Esophagus mucosa (tissue), 1 donor: Measurements from ENCODE around the gene IL15RA. TPM values are rescaled to one million over a fixed set of nuclear protein-coding genes. Genes with fewer than 3 reads are reported as not detected.
A peak's percentile ranks its signal among the peaks of the same experiment; 100 is the strongest.

Experiments
- ATAC-seq: fragments of 200-7000 bp; cut with Tn5 transposase; one replicate; pipeline ENCODE4 v1.9.1; 2020
- total RNA-seq: library from RNA; stranded (reverse); gene quantifications from one replicate; pipeline ENCODE4 v1.2.4, GENCODE V29; 2023
- donor health status: DM: yes; HTN: yes; CAD: no.

The IL15RA gene, protein sequence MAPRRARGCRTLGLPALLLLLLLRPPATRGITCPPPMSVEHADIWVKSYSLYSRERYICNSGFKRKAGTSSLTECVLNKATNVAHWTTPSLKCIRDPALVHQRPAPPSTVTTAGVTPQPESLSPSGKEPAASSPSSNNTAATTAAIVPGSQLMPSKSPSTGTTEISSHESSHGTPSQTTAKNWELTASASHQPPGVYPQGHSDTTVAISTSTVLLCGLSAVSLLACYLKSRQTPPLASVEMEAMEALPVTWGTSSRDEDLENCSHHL
- 5.2 TPM for total RNA-seq

DNA sequence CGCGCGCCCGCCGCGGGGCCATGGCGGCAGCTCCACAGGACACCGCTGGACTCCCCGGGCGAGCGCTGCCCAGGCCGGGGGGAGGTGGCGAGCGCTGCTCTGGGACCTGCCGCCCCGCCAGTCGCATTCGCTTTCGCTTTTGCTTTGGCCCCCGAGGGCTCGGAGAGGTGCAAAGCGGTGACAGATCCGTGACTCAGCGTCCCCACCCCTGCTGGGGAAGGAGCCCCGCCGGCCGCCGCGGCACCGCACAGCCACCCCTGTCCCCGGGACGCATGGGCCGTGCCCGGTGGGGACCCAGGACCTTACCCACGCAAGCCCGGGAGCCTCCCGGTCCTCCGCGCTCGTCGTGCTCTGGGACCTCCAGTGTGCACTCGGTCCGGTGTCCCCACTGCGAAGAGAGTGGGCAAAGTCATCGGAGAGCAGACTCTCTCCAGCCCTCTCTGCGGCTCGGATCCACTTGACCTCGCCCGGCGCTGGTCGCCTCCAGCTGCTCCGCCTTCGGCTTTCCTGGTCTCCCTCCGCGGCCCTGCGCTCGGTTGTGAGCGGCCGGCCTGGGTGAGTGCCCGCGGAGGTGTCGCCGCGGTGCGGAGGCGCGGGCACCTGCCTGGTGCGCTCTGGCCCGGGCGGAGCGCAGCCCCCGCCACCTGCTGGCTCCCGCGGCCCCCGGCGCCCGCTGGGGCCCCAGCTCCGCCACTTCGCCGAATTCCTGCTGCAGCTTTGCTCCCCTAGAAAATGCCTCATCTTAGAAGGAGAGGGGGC, at the start of gene IL15RA:
TSS of gene IL15RA (minus strand) at position 73 of the 759 bp plus-strand sequence. CDS start at position 22, 51 bp downstream.
- peak; percentile 84 for ATAC-seq

DNA sequence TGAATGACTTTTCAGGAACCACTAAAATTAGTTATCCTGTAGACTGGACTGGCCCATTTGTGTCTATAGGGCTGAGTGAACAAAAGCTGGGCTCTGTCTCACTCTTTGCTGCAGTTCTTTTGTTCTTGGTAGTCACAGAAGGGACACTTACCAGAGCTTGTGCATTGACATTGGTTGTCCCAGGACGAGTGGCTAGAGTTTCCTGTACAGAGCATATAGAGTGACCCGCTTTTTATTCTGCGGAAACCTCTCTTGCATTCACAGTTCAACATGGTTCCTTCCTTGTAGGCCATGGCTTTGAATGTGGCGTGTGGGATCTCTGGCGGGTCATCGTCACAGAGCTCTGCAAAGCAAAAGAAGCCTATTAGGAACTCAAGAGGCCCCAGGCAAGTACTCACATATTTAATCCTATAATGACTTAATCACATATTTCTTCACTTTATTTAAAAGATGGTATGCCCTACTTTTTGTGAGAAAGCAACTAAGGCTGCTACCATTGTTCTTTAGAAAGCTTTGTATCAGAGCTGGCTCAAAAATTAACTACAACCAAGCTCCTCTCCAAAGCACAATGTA, 48.4 kb upstream of the IL15RA start:
- no peak for ATAC-seq

GRCh38 chr10:6024334-6024682, 47.0 kb upstream of the IL15RA start:
- ATAC-seq: no peak

GRCh38 chr10:6023661-6024333, 46.5 kb upstream of the IL15RA start:
- ATAC-seq: no peak

- no peak for ATAC-seq
Measured at GRCh38 chr10:6022660-6023059, 45.3 kb upstream of the IL15RA start.

DNA sequence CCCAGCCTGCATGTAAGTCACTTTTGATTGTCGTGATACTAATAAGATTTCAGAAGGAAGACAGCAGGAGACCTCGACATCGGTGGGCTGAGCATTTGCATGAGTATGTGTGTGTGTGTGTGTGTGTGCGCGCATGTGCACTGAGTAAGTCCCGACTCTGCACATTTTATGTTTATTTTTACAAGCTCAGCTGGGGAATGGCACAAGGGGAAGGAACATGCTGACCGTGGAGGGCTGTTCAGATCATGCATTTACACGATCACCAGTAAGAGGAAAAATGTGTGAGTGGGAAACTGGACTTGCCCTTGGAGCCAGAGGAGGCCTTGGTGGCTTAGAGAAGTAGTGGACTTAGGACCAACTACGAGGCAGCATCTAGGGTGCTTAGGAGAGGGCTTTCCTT, 43.5 kb upstream of the IL15RA start:
- no peak for ATAC-seq

- no peak for ATAC-seq
Measured at GRCh38 chr10:6019796-6020195, 42.5 kb upstream of the IL15RA start.

DNA sequence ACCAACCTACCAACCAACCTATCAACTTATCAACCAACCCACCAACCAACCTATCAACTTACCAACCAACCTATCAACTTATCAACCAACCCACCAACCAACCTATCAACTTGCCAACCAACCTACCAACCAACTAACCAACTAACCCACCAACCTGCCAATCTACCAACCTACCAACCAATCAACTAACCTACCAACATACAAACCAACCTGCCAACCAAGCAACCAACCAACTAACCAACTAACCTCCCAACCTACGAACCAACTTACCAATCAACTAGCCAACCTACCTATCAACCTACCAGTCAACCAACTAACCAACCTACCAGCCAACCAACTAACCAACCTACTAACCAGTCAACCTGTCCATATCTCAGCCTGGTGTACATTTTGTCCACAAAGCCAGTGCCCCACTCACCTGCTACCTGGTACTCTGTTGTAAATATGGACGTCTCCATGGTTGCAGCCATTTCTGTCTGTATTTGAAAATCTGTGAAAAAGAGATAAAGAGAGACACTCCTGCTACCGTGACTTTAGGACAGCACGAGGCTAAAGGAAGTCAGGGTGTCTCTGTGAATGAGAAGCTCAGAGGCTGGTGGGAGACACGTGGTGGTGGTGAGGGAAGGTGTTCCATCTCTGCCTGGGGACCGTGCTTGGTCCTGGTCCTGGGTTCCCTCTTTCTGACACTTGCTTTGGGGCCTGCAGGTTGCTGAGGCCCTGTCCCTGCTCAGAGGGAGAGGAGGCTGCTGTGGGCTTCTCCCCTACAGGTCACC, 41.9 kb upstream of the IL15RA start:
- ATAC-seq: no peak

GRCh38 chr10:6018422-6018821, 41.1 kb upstream of the IL15RA start:
- no peak for ATAC-seq

- ATAC-seq: no peak
Measured at GRCh38 chr10:6017781-6018354, 40.5 kb upstream of the IL15RA start.

- ATAC-seq: peak; percentile 54
Measured at GRCh38 chr10:6014241-6014761, 37.0 kb upstream of the IL15RA start.

DNA sequence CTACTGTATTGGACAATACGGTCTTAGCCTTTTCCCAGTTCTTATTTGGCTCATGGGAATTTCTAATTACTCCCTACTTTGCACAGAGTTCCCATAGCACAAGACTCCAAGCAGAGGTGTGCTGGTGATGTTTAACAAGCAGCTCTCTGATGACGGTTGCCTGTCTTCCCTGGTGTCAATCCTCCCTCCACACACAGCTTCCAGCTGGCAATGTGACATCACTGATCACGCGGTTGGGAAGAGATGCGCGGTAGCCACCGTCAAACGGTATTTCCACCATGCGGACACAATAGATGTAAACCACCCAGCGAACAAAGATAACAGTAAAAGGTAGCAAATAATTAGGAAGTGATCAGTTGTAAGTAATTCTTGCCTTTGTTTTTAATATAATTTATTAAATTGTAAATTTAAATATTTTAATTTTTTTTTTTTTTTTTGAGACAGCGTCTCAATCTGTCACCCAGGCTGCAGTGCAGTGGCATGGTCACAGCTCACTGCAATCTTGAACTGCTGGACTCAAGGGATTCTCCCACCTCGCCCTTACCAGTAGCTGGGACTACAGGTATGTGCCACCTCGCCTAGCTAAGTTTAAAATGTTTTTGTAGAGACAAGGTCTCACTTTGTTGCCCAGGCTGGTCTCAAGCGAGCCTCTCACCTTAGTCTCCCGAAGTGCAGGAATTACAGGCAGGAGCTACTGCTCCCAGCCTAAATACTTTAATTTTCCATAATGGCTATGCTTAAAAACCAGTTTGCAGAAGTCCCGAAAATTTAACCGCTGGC, 36.3 kb upstream of the IL15RA start:
- ATAC-seq: no peak

DNA sequence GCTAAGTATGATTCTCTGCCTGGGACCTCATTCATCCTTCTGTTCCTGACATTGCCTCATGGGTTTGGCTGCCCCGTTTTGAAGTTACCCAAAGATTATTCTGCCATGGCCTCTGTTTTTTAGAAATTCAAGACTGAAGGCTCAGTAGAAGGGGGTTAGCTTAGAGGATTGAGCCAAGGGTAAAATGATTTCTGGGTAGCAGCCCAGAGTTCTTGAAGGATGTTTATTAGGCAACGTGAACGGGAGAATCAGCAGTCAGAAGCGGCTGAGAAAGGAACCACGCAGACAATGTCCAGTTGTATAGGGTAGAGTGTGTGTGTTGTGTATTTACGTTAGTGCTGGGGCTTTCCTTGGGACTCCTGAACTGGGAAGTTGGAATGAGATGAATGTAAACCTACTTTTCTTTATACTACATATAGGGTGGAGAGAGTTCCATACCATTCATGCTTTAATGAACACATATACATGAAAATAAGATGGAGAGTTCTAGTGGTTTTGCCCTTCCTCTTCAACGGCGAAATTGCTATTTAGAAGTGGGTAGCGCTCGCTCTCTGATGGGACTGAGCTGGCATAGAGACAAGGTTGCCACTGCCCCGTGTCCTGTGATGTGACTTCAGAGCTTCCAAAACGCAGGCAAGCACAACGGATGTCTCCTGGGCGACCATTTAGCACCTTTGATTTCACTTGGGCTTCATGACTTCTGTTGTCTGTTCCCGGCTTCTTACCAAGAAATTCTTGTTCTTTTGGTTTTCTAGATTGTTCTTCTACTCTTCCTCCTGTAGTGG, 35.0 kb upstream of the IL15RA start:
- no peak for ATAC-seq

DNA sequence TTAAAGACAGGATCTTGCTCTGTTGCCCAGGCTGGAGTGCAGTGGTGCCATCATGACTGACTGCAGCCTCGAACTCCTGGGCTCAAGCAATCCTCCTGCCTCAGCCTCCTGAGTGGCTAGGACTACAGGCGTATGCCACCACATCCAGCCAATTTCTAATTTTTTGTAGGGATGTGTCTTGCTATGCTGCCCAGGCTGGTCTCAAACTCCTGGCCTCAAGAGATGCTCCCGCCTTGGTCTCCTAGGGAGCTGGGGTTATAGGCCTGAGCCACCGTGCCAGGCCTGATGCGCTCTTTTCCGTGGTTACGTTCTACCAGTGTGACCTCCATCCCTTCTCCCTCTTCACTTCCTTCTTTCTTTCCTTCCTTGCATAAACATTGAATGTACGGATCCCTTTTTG, 34.2 kb upstream of the IL15RA start:
- no peak for ATAC-seq

GRCh38 chr10:6010569-6010968, 33.2 kb upstream of the IL15RA start:
- no peak for ATAC-seq

DNA sequence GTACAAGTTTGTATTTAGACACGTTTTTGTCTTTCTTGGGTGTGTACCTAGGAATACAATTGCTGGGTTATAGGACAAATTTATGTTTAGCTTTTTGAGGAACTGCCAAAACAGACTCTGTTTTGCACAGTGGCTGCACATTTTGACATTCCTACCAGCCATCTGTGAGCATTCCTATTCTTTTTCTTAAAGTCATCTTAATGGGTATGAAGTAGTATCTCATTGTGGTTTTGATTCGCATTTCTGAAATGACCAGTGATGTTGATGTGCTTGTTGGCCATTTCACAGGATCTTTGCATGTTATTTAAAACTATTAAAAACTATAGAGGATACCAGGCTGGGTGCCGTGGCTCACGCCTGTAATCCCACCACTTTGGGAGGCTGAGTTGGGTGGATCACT, 32.6 kb upstream of the IL15RA start:
- ATAC-seq: no peak

DNA sequence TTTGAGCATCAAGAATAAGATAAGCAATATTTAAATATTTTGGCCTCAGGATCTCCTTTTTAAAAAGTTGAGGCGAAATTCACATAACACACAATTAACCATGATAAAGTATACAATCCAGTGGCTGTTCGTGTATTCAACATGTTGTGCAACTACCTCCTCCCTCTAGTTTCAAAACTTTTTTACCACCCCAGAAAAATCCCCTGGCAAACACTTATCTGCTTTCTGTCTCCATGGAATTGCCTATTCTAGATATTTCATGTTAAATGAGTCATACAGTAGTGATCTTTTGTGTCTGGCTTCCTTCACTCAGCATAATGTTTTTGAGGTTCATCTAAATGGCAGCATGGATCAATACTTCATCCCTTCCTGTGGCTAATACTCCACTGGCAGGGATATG, 31.8 kb upstream of the IL15RA start:
- no peak for ATAC-seq

DNA sequence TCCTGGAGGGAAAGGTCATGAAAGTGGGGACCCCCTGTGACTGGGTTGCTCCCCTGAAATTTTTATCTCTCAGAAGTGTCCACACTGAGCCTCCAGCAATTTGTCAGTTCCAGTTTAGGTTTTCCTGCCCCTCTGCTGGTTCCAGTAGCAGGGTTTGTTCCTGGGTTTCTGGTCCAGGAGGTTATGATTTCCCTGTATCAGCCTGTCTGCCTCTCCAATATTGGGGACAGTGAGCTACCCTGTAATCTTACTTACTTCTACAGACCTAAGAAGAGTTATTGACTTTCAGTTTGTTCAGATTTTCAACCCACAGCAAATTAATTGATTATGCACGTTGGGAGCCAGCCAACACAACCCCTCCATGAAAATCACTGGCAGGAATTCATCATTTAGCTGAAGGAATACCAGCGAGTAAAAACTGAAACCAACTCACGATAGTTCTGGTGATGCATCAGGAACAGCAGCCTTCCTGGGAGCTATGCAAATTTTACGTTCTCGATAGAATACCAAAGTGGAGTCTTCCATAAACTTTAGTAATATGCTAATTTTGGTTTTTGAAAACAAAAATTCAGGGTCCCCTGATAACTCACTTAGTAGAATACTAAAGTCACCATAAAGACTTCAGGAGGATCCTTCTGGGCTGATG, 31.3 kb upstream of the IL15RA start:
- no peak for ATAC-seq

DNA sequence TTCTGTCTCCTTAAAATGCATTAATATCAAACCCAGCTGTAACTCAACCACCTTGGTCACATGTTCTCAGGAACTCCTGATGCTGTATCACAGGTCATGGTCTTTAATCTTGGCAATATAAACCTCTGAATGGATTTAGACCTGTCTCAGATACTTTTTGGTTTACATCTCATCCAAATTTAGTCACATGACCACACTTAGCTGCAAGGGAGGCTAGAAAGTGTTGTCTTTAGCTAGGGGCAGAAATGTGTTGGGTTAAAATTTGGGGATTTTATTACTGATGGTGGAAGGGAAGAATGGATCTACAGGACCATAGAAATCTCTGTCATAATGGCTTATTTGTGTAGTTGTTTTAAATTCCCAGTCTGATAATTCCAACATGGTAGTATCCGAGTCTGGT, 29.6 kb upstream of the IL15RA start:
- no peak for ATAC-seq

DNA sequence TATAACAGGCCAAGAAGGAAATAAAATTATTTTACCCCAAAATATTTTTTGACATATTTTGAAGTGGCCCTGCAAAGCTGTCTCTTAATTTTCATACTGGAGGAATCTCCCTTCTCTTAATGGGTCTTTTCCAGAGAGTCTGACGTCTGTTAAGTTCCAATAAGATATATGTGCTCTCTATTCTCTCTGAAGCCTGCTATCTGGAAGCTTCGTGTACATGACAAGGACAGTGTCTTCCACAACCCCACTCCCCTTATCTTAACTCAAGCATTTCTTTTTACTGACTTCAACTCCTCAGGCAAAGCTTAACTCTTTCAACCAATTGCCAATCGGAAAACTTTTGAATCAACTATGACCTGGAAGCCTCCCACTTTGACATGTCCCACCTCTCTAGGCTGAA, 29.2 kb upstream of the IL15RA start:
- ATAC-seq: no peak
